MM.1S (cell line): ENCODE data around the gene GPR153.

Experiments
- CTCF ChIP-seq: fragments of 300-600 bp; sonication (generic); IDR thresholded peaks from 2 replicates; pipeline ENCODE4 v1.5.1; 2016; ENCODE audit warnings: antibody characterized with exemption, low read length, mixed read lengths
- EZH2 ChIP-seq: fragments of 300-600 bp; sonication (generic); optimal IDR thresholded peaks from 2 replicates; pipeline ENCODE3; 2017; ENCODE audit warnings: low read depth, mild to moderate bottlenecking, antibody characterized with exemption, low read length, mixed read lengths
- EZH2phosphoT487 ChIP-seq: fragments of 300-600 bp; sonication (generic); IDR thresholded peaks from 2 replicates; pipeline ENCODE4 v1.6.1; 2018; ENCODE audit warnings: antibody characterized with exemption, low read length

GRCh38 chr1:6294080-6294889 lies 33.4 kb upstream of the GPR153 start:
- TF ChIP-seq CTCF (no peak), EZH2phosphoT487 (no peak), EZH2 (no peak)
